Astrocyte of the cerebellum (primary cell): ENCODE data around the gene CTNND2.

Experiments
- DNase-seq: peaks from one replicate; pipeline ENCODE4 v3.0.0-alpha.2; 2011; ENCODE audit warnings: low read depth
- H3K4me3 ChIP-seq: 2 replicates; pipeline ENCODE4 v1.5.1; 2011; ENCODE audit warnings: mild to moderate bottlenecking, low read depth, low read length, moderate library complexity
- in situ Hi-C: cut with HindIII; loops from 2 replicates; pipeline ENCODE4 v1.10.0; 2017; ENCODE audit warnings: low sequenced_read_pairs
- TF ChIP-seq, protein P1 (sequence below): IDR thresholded peaks from 2 replicates; pipeline ENCODE4 v1.5.1; 2012; ENCODE audit warnings: low read length, low read depth, moderate library complexity, mild to moderate bottlenecking; ENCODE audit errors: missing control alignments

CTNND2 gene

DNA sequence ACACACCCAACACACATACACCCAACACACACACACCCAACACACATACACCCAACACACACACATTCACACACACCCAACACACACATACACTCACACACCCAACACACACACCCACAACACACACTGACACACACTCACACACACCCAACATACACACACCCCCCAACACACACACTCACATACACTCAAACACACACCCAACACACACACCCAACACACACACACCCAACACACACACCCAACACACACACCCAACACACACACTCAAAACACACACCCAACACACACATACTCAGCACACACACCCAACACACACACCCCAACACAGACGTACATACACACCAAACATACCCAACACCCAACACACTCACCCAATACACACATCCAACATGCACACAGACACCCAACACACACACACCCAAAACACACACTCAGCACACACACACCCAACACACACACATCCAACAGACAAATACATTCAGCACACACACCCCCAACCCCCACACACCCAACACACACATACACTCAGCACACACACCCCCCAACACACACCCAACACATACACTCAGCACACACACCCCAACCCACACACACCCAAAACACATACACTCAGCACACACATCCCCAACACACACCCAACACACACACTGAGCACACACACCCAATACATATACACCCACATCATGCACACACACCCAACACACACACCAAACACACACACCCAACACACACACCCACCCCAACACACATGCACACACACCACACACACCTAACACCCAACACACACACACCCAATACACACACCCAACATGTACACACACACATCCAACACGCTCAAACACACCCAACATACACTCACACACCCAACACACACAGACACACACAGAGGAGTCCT is 663.7 kb downstream of the CTNND2 start:
- H3K4me3 ChIP-seq: no peak overlapping the region
- in situ Hi-C loops: no loop called here
- no peak for DNase-seq
- TF ChIP-seq, protein P1, sequence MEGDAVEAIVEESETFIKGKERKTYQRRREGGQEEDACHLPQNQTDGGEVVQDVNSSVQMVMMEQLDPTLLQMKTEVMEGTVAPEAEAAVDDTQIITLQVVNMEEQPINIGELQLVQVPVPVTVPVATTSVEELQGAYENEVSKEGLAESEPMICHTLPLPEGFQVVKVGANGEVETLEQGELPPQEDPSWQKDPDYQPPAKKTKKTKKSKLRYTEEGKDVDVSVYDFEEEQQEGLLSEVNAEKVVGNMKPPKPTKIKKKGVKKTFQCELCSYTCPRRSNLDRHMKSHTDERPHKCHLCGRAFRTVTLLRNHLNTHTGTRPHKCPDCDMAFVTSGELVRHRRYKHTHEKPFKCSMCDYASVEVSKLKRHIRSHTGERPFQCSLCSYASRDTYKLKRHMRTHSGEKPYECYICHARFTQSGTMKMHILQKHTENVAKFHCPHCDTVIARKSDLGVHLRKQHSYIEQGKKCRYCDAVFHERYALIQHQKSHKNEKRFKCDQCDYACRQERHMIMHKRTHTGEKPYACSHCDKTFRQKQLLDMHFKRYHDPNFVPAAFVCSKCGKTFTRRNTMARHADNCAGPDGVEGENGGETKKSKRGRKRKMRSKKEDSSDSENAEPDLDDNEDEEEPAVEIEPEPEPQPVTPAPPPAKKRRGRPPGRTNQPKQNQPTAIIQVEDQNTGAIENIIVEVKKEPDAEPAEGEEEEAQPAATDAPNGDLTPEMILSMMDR: no peak

DNA sequence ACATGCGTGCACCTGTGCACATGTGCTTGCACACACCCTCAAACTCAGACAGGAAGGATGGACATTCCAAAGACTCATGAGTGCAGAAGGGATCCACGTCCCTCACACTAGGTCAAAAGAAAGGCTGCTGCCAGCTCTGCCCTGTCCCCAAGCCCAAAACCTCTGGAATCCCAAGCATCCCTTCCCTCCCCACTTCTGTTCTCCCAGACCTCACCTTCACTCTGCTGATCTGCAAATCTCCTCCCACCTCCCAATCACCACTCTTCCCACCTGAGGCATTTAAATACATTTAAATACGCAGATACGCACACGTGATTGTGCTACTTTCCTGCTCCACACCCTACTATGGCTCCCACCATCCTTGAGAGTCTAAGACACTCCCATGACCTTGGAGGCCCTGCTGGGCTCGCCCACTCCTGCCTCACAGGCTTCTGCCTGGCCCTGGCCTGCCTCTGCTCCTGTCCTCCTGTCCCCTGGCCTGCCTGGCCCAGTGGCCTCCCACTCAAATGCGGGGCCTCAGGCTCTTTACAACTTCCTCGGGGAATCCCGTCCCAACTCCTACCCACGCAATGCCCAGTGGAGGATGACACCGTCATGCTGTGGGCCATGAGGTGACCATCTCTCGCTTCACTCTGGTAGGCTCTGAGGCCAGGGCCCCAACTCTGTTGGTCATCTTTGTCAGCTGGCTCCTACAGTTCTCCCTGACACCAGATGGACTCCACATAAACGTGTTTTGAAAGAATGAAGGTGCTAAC is 664.8 kb downstream of the CTNND2 start:
- in situ Hi-C loops: no loop called here
- no peak for DNase-seq
- H3K4me3 ChIP-seq: no peak overlapping the region
- TF ChIP-seq, protein P1: no peak

DNA sequence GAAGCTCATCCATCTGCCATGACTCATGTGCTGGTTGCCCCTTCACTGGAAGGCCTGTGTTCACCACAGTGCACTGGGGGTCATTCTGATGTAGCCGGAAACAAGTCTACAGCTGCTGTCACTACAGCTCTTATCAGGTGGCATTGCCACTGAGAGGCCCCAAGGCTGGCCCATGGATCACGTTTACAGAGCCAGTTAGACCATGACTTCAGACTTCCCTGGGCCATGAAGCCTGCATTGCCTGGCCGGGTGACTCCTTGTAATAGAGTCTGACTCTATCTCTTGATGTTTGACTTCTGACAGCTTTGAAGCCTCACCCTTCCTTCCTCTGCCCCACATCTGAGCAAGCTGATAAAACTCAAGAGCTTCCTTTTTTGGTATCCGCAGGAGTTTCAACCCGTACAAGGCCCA is 669.7 kb downstream of the CTNND2 start:
- H3K4me3 ChIP-seq: no peak overlapping the region
- in situ Hi-C loops: no loop called here
- DNase-seq: no peak
- TF ChIP-seq, protein P1: no peak

DNA sequence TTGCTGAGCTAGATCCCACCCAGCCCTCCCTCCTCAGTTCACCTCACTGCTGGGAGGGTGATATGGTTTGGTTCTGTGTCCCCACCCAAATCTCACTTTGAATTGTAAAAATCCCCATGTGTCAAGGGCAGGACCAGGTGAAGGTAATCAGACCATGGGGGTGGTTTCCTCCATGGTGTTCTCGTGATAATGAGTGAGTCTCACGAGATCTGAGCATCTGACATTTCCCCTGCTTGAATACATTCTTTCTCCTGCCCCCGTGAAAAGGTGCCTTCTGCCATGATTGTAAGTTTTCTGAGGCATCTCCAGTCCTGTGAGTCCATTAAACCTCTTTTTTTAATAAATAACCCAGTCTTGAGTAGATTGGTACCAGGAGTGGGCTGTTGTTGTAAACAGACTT is 673.4 kb downstream of the CTNND2 start:
- in situ Hi-C loops: no loop called here
- TF ChIP-seq, protein P1: no peak
- H3K4me3 ChIP-seq: no peak overlapping the region

DNA sequence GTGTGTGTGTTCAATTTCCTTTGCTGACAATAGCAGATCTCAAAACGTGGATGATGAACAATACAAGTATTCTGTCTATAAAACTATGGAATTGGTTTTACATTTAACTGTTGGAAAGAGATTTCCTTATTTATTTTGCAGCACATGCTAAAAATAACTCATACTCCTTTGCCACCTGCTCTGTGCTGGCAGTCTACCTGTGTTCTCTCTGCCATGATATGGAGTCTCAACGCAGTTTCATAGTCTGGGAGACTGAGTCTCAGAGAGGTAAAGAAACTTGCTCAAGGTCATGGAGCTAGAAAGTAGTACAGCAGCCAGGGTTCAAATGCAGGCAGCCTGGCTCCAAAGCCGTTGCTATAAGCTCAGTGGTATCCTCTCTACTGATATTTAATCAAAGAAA is 677.2 kb downstream of the CTNND2 start:
- no peak for DNase-seq
- in situ Hi-C loops: no loop called here
- H3K4me3 ChIP-seq: no peak overlapping the region
- TF ChIP-seq, protein P1: no peak

More for the DNA sequence above, 673.4 kb downstream of the CTNND2 start:
- DNase-seq: no peak

DNA sequence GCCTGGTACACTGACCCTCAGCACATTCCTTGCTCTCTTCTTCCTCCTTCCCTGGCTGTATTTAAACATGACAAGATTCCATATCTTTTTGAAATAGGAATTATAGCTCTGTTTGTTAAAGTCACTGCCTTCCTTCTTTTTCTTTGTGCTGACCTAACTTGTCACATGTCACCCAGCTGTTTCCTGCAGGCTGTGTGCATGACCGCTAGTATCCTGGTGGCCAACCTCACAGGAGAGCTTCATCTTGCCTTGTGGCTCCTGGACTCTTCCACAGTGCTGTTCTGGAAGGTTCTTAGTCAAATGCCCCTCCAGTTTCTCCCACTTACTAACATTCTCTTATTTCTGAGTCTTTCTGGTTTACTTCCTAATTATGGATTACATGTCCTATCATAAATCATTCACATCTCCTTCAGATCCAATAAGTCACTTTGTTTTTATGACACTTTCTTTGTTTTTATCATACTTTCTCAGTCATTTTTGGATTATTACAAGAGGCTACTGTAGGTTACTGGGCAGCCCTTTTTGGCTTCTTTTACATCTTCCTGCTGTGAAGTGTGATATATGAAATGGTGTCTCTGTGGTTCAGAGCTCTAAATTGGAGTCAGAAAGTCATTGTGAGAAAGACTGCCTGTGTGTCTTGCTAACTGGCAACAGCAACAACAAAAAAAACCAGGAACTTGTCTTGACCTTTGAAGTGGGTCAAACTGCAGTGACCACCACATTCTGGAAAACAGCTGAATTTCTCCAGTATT is 679.6 kb downstream of the CTNND2 start:
- no peak for DNase-seq
- in situ Hi-C loops: no loop called here
- no peak overlapping the region for H3K4me3 ChIP-seq
- TF ChIP-seq, protein P1: no peak
